Tibial artery (tissue), 4 donors: ENCODE results near the gene ZNF469.

Experiments
- DNase-seq, 2 donors: peaks; one replicate each; pipeline ENCODE4 v3.0.0-alpha.2; 2019
- H3K27ac ChIP-seq, 2 donors: fragments of 200-600 bp; sonication (generic) in 1 of 2; 1 replicate in 1 of 2; 2 replicates in 1 of 2; pipeline ENCODE4 v1.5.1; 2018 to 2019; ENCODE audit warnings: mild to moderate bottlenecking in 1 of 2
- H3K27me3 ChIP-seq, 2 donors: fragments of 200-600 bp; sonication (generic) in 1 of 2; one replicate each; pipeline versions ENCODE4 v1.5.1 to v1.6.0; 2016 to 2019
- H3K36me3 ChIP-seq, 3 donors: fragments of 200-600 bp; sonication (generic) in 2 of 3; one replicate each; pipeline ENCODE4 v1.5.1; 2016 to 2019; ENCODE audit warnings: mild to moderate bottlenecking in 2 of 3
- H3K4me1 ChIP-seq, 4 donors: fragments of 200-600 bp; sonication (generic) in 2 of 4; 1 replicate in 3 of 4; 2 replicates in 1 of 4; pipeline ENCODE4 v1.5.1; 2016 to 2019
- H3K4me3 ChIP-seq, 2 donors: fragments of 200-600 bp; sonication (generic) in 1 of 2; 1 replicate in 1 of 2; 2 replicates in 1 of 2; pipeline ENCODE4 v1.5.1; 2018 to 2019; ENCODE audit warnings: mild to moderate bottlenecking in 2 of 2
- H3K9me3 ChIP-seq, 3 donors: fragments of 200-600 bp; sonication (generic) in 1 of 3; one replicate each; pipeline ENCODE4 v1.5.1; 2016 to 2019
- intact Hi-C: fragments of 100-400 bp; cut with DNase I; formaldehyde crosslinking; loops from one replicate; pipeline ENCODE4 v1.15.0; 2023; ENCODE audit warnings: low total_unique reads
- TF ChIP-seq, protein P1 (sequence below), 2 experiments: fragments of 200-600 bp in 1 of 2; fragments of 450-650 bp in 1 of 2; IDR thresholded peaks; one replicate each; pipeline ENCODE4 v1.5.1; 2017 to 2019; ENCODE audit warnings: antibody characterized with exemption in 2 of 2, mild to moderate bottlenecking in 1 of 2, moderate library complexity in 1 of 2

The ZNF469 gene

DNA sequence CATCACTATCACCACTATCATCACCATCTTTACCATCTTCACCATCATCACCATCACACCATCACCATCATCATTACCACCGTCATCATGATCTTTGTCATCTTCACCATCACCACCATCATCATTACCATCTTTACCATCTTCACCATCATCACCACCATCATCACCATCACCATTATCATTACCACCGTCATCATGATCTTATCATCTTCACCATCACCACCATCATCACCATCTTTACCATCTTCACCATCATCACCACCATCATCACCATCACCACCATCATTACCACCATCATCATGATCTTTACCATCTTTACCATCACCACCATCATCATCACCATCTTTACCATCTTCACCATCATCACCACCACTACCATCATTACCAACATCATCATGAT is 10.2 kb upstream of the ZNF469 start:
- no peaks in the 10 kb centered on the region for H3K36me3 ChIP-seq
- no peak overlapping the region for H3K27ac ChIP-seq
- TF ChIP-seq, protein P1, sequence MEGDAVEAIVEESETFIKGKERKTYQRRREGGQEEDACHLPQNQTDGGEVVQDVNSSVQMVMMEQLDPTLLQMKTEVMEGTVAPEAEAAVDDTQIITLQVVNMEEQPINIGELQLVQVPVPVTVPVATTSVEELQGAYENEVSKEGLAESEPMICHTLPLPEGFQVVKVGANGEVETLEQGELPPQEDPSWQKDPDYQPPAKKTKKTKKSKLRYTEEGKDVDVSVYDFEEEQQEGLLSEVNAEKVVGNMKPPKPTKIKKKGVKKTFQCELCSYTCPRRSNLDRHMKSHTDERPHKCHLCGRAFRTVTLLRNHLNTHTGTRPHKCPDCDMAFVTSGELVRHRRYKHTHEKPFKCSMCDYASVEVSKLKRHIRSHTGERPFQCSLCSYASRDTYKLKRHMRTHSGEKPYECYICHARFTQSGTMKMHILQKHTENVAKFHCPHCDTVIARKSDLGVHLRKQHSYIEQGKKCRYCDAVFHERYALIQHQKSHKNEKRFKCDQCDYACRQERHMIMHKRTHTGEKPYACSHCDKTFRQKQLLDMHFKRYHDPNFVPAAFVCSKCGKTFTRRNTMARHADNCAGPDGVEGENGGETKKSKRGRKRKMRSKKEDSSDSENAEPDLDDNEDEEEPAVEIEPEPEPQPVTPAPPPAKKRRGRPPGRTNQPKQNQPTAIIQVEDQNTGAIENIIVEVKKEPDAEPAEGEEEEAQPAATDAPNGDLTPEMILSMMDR (IDR thresholded peaks at IDR 0.05): no peak
- intact Hi-C loops: no loop called here
- DNase-seq: no peak
- H3K27me3 ChIP-seq: peaks cover 0 to 3% of the 10 kb centered on the region in 2 donors
- peaks cover 0 to 3% (median 0%) of the 10 kb centered on the region in 4 donors for H3K4me1 ChIP-seq
- H3K4me3 ChIP-seq: no peak overlapping the region
- no peaks in the 10 kb centered on the region for H3K9me3 ChIP-seq

DNA sequence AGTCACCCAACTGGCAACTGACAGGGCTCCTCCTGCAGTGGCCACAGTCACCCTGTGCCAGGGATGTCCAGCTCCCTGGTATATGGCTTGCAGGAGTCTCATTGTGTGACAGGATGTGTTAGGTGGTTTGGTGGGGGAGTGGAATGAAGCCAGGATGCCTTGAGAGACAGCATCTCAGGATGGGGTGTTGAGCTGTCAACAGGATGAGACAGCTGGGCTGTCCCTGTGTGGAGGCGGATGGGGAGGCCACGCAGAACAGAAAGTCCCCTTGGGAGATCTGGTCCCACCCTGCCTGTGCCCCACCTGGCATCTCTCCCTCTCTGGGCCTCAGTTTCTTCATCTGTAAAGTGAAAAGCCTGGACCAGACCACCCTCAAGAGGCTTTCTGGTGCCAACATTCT is 9.5 kb upstream of the ZNF469 start:
- Histone ChIP-seq H3K27me3 (peaks cover 0 to 3% of the 10 kb centered on the region in 2 donors), H3K27ac (no peak overlapping the region), H3K4me3 (no peak overlapping the region), H3K36me3 (no peaks in the 10 kb centered on the region), H3K4me1 (peaks cover 0 to 3% (median 0%) of the 10 kb centered on the region in 4 donors), H3K9me3 (no peaks in the 10 kb centered on the region)
- TF ChIP-seq, protein P1 (IDR thresholded peaks at IDR 0.05): no peak
- intact Hi-C loops: no loop called here
- DNase-seq: peak in 1 of 2 donors; percentile 40

DNA sequence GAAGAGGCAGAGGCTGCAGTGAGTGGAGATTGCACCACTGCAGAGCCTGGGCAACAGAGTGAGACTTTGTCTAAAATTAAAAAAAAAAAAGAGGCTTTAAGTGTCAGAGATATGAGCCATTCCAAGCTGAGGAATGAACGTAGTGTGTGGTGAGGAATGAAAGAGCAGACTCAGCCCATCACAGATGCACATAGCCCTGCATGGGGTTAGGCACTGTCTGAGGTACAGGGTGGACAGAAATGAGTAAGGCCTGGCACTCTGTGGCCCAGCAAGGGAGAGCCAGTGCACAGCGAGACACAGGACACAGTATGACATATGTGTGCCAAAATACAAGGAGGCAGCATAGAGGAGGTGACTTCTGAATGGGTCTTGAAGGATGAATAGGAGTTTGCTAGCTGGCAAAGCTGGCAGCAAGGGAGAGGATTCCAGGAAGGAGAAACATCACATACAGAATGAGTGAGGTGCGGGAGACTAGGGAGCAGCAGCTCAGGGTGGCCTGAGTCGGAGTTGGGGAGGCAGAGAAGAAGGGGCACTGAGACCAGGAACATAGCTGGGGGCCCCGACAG is 8.7 kb upstream of the ZNF469 start:
- DNase-seq: peak in 1 of 2 donors; percentile 20

DNA sequence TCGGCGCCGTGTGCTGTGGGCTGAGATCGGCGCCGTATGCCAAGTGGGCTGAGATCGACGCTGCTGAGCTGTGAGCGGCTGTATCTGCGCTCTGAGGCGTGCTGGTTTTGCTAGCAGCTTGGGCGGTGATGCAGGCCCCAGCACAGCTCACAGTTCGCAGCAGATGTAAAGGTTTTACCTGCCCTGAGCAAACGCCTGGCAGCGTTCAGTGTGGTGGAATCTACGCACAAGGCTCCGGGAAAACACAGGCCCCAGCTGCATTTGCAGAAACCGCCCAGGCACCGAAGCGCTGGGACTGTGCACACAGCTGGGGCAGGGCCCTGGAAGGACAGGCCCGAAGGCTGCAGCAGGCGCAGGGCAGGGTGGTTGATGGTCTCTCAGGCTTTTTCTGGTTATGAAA is 8.0 kb upstream of the ZNF469 start:
- no peak overlapping the region for H3K27ac ChIP-seq
- peaks cover 0 to 3% (median 0%) of the 10 kb centered on the region in 4 donors for H3K4me1 ChIP-seq
- peaks cover 0 to 3% of the 10 kb centered on the region in 2 donors for H3K27me3 ChIP-seq
- TF ChIP-seq, protein P1 (IDR thresholded peaks at IDR 0.05): no peak
- H3K4me3 ChIP-seq: no peak overlapping the region
- intact Hi-C loops: no loop called here
- no peaks in the 10 kb centered on the region for H3K9me3 ChIP-seq
- H3K36me3 ChIP-seq: no peaks in the 10 kb centered on the region
- DNase-seq: peak in 1 of 2 donors; percentile 41

More for the DNA sequence above, 8.7 kb upstream of the ZNF469 start:
- intact Hi-C loops: no loop called here
- H3K4me3 ChIP-seq: no peak overlapping the region
- H3K9me3 ChIP-seq: no peaks in the 10 kb centered on the region
- H3K27me3 ChIP-seq: peaks cover 0 to 3% of the 10 kb centered on the region in 2 donors
- TF ChIP-seq, protein P1 (IDR thresholded peaks at IDR 0.05): no peak
- H3K36me3 ChIP-seq: no peaks in the 10 kb centered on the region
- H3K4me1 ChIP-seq: peaks cover 0 to 3% (median 0%) of the 10 kb centered on the region in 4 donors
- no peak overlapping the region for H3K27ac ChIP-seq

- DNase-seq: peak in 1 of 2 donors; percentile 58
- TF ChIP-seq, protein P1 (IDR thresholded peaks at IDR 0.05): no peak
- H3K4me3 ChIP-seq: no peak overlapping the region
- no peak overlapping the region for H3K27ac ChIP-seq
- peaks cover 0 to 3% of the 10 kb centered on the region in 2 donors for H3K27me3 ChIP-seq
- no peaks in the 10 kb centered on the region for H3K9me3 ChIP-seq
- H3K4me1 ChIP-seq: peaks cover 0 to 3% (median 0%) of the 10 kb centered on the region in 4 donors
- no peaks in the 10 kb centered on the region for H3K36me3 ChIP-seq
- intact Hi-C loops: no loop called here
Measured at GRCh38 chr16:88375236-88375975, 7.4 kb upstream of the ZNF469 start.
